B cell (primary cell): Measurements from ENCODE around the gene OSBP2. TPM values are rescaled to one million over a fixed set of nuclear protein-coding genes. Genes with fewer than 3 reads are reported as not detected.

Experiments
- ATAC-seq: fragments of 200-7000 bp; cut with Tn5 transposase; one replicate; pipeline ENCODE4 v1.10.0; 2021; ENCODE audit warnings: low read depth, mild to moderate bottlenecking, moderate number of reproducible peaks, moderate library complexity
- CTCF ChIA-PET: fragments of 350-600 bp; sonication (Branson Sonifier 250); formaldehyde crosslinking; loops from one replicate; lab custom pipeline; 2021; ENCODE audit warnings: antibody characterized with exemption, inconsistent platforms; lab: Charles Lee
- POLR2A ChIA-PET: fragments of 350-600 bp; sonication (Branson Sonifier 250); formaldehyde crosslinking; loops from one replicate; lab custom pipeline; 2021; ENCODE audit warnings: antibody characterized with exemption; lab: Charles Lee
- DNase-seq: peaks from one replicate; pipeline ENCODE4 v3.0.0; 2013
- H2AFZ ChIP-seq: 2 replicates; pipeline ENCODE4 v1.6.1; 2012; ENCODE audit warnings: mild to moderate bottlenecking, low read depth, low read length; ENCODE audit not compliant: insufficient read depth, poor library complexity, severe bottlenecking
- H3K27ac ChIP-seq, 2 donors: 1 replicate in 1 of 2; 2 replicates in 1 of 2; pipeline ENCODE4 v1.5.1; 2012 to 2013; ENCODE audit warnings: low read length in 2 of 2, mild to moderate bottlenecking in 2 of 2, moderate library complexity in 1 of 2
- H3K27me3 ChIP-seq, 4 experiments: fragments of 200-600 bp in 1 of 4; sonication (generic) in 1 of 4; replicated peaks in 1 of 4; 1 replicate in 2 of 4; 2 replicates in 2 of 4; pipeline versions ENCODE4 v1.6.1 to v1.7.0; 2013 to 2016; ENCODE audit warnings: low read length in 3 of 4, mild to moderate bottlenecking in 2 of 4, mixed read lengths in 1 of 4, moderate library complexity in 1 of 4; ENCODE audit not compliant: insufficient read depth in 4 of 4, control insufficient read depth in 3 of 4; ENCODE audit errors: control extremely low read depth in 1 of 4
- H3K36me3 ChIP-seq, 2 experiments: replicated peaks in 1 of 2; 1 replicate in 1 of 2; 2 replicates in 1 of 2; pipeline versions ENCODE4 v1.6.1 to v1.7.1; 2013; ENCODE audit warnings: low read length in 1 of 2; ENCODE audit not compliant: insufficient read depth in 2 of 2, control insufficient read depth in 1 of 2; ENCODE audit errors: control extremely low read depth in 1 of 2, extremely low read depth in 1 of 2
- H3K4me1 ChIP-seq, 2 donors: fragments of 200-600 bp in 1 of 2; sonication (generic) in 1 of 2; 1 replicate in 1 of 2; 2 replicates in 1 of 2; pipeline versions ENCODE4 v1.5.1 to v1.6.1; 2013 to 2017; ENCODE audit warnings: low read length in 2 of 2; ENCODE audit not compliant: control insufficient read depth in 2 of 2, insufficient read depth in 2 of 2
- H3K4me2 ChIP-seq: replicated peaks from 2 replicates; pipeline ENCODE3; 2012; ENCODE audit warnings: mild to moderate bottlenecking, low read depth, low read length; ENCODE audit not compliant: poor library complexity, severe bottlenecking
- H3K4me3 ChIP-seq, 5 experiments: fragments of 200-600 bp in 1 of 5; sonication (generic) in 1 of 5; 1 replicate in 3 of 5; 2 replicates in 2 of 5; pipeline versions ENCODE4 v1.5.1 to v1.7.0; 2011 to 2016; ENCODE audit warnings: low read length in 4 of 5, mild to moderate bottlenecking in 4 of 5, low read depth in 2 of 5, control low read depth in 1 of 5, moderate library complexity in 1 of 5; ENCODE audit not compliant: insufficient read depth in 1 of 5; ENCODE audit errors: control extremely low read depth in 1 of 5, extremely low read depth in 1 of 5
- H3K79me2 ChIP-seq: fragments of 200-600 bp; sonication (generic); one replicate; pipeline ENCODE4 v1.6.0; 2016; ENCODE audit warnings: low read length; ENCODE audit not compliant: control insufficient read depth, insufficient read depth
- H3K9ac ChIP-seq: fragments of 200-600 bp; sonication (generic); 2 replicates; pipeline ENCODE4 v1.6.1; 2017; ENCODE audit warnings: mild to moderate bottlenecking, low read length, moderate library complexity
- H3K9me3 ChIP-seq, 3 donors: one replicate each; pipeline versions ENCODE4 v1.6.1 to v1.7.1; 2013; ENCODE audit warnings: low read length in 2 of 3; ENCODE audit not compliant: control insufficient read depth in 2 of 3, insufficient read depth in 1 of 3; ENCODE audit errors: control extremely low read depth in 1 of 3
- H4K20me1 ChIP-seq: 2 replicates; pipeline ENCODE4 v1.6.0; 2012; ENCODE audit warnings: mild to moderate bottlenecking, low read length; ENCODE audit not compliant: insufficient read depth, control insufficient read depth, poor library complexity, severe bottlenecking
- H3K27ac Mint-ChIP-seq: one replicate; pipeline ENCODE4 v1.8.0; 2021; ENCODE audit warnings: mixed read lengths
- H3K27me3 Mint-ChIP-seq: one replicate; pipeline ENCODE4 v1.8.0; 2021; ENCODE audit warnings: mixed read lengths
- H3K4me1 Mint-ChIP-seq: one replicate; pipeline ENCODE4 v1.8.0; 2021; ENCODE audit warnings: mixed read lengths
- H3K4me3 Mint-ChIP-seq: one replicate; pipeline ENCODE4 v1.8.0; 2021; ENCODE audit warnings: mixed read lengths
- H3K9me3 Mint-ChIP-seq: one replicate; pipeline ENCODE4 v1.8.0; 2022; ENCODE audit warnings: mixed read lengths; ENCODE audit not compliant: insufficient read depth
- EZH2 ChIP-seq: IDR thresholded peaks from 2 replicates; pipeline ENCODE4 v1.6.1; 2012; ENCODE audit warnings: borderline replicate concordance, low read depth, mild to moderate bottlenecking, moderate library complexity, low read length; ENCODE audit not compliant: insufficient read depth, poor library complexity, severe bottlenecking
- WGBS: methylation state at CpG from one replicate; pipeline ENCODE4 v1.1.5; 2013; ENCODE audit warnings: missing lambda C conversion rate; ENCODE audit not compliant: insufficient coverage; 5-methylcytosine and 5-hydroxymethylcytosine counted together
- intact Hi-C: fragments of 100-400 bp; cut with micrococcal nuclease; formaldehyde crosslinking; loops from one replicate; pipeline ENCODE4 v1.10.0; 2022
- polyA plus RNA-seq: library from polyadenylated mRNA; depleted of rRNA; stranded (reverse); fragments of >200 nt; gene quantifications from 2 replicates; pipeline ENCODE4 v1.2.3, GENCODE V29; 2012
- total RNA-seq, 2 donors: library from RNA; stranded (reverse); fragments of 120-200 nt in 1 of 2; gene quantifications; 1 replicate in 1 of 2; 2 replicates in 1 of 2; pipeline versions ENCODE4 v1.2.3 to v1.2.4, GENCODE V29; 2013 to 2022
- TF ChIP-seq, protein P1 (sequence below): fragments of 200-600 bp; IDR thresholded peaks from one replicate; pipeline ENCODE4 v1.8.0; 2022; ENCODE audit warnings: antibody characterized with exemption, mild to moderate bottlenecking

OSBP2 gene
- total and polyA plus RNA-seq, 2 donors (not counting 1 experiment from before 2014, with no cell fraction given) = 0.10 to 1.0 TPM

- H3K4me1 ChIP-seq = no peaks in the 10 kb centered on the region
- no peaks in the 10 kb centered on the region for H3K9me3 ChIP-seq
- no peaks in the 10 kb centered on the region for H3K36me3 ChIP-seq
- H3K9me3 Mint-ChIP-seq = no peaks in the 10 kb centered on the region
- H2AFZ ChIP-seq = no peak overlapping the region
- CTCF ChIA-PET = interaction anchor here (1.3 kb wide), 1 partner anchor 11 kb away, joined by 3 read pairs; no protein-coding TSS in a partner anchor
- TF ChIP-seq, protein P1, sequence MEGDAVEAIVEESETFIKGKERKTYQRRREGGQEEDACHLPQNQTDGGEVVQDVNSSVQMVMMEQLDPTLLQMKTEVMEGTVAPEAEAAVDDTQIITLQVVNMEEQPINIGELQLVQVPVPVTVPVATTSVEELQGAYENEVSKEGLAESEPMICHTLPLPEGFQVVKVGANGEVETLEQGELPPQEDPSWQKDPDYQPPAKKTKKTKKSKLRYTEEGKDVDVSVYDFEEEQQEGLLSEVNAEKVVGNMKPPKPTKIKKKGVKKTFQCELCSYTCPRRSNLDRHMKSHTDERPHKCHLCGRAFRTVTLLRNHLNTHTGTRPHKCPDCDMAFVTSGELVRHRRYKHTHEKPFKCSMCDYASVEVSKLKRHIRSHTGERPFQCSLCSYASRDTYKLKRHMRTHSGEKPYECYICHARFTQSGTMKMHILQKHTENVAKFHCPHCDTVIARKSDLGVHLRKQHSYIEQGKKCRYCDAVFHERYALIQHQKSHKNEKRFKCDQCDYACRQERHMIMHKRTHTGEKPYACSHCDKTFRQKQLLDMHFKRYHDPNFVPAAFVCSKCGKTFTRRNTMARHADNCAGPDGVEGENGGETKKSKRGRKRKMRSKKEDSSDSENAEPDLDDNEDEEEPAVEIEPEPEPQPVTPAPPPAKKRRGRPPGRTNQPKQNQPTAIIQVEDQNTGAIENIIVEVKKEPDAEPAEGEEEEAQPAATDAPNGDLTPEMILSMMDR = no peak
- TF ChIP-seq EZH2 = no peak
- ATAC-seq (no peak), DNase-seq (no peak)
- no peaks in the 10 kb centered on the region for H3K4me1 Mint-ChIP-seq
- H3K79me2 ChIP-seq = no peaks in the 10 kb centered on the region
- no peak overlapping the region for H3K27ac Mint-ChIP-seq
- H3K27me3 ChIP-seq = no peaks in the 10 kb centered on the region
- H3K4me2 ChIP-seq = no peak overlapping the region
- H3K27me3 Mint-ChIP-seq = no peaks in the 10 kb centered on the region
- no peak overlapping the region for H3K4me3 Mint-ChIP-seq
- WGBS = 49% methylated on average over 6 of the region's 9 CpGs
- no peak overlapping the region for H3K4me3 ChIP-seq
- no peak overlapping the region for H3K27ac ChIP-seq
- intact Hi-C loops = no loop called here
- no peak overlapping the region for H3K9ac ChIP-seq
- POLR2A ChIA-PET = no interaction called here
- no peaks in the 10 kb centered on the region for H4K20me1 ChIP-seq
Measured at GRCh38 chr22:30876915-30877553, 182.4 kb downstream of the OSBP2 start.

DNA sequence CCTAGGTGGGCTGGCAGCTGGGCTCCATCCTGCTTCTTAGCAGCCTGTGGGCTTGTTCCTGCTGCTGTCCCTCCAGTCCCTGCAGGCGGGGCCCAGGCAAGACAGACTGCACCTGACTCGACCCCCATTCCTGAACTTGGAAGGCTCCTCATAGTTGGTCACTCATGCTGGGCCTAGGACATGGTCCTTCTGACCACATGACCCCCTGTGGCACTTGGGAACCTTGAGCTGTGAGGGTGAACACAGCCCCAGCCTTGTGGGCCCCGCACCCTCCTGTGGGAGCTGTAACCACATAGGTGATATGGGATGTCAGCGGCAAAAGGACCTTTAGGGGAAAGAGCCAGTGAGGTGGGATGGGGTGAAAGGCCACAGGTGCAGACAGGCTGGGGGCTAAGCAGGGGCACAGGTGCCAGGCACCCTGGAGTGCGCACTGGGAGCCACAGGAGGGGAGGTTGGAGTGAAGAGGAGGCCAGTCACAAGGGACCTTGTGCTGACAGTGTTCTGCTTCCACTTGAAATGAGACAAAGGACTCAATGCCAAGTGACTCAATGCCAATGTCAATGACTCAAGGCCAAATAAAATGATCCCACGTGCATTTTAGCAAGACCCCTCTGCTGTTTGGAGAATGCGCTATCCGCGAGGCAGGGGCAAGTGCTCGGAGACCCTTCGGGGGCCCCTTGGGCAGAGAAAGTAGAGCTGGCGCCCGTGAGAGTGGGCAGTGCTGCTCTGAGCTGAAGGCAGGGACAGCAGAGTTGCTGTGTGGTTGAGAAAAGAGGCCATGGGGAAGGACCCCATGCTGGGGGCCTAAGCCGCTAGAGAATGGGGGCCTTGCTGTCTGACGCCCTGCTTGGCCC is 183.2 kb downstream of the OSBP2 start:
- Histone ChIP-seq H3K36me3 (no peaks in the 10 kb centered on the region), H3K4me3 (no peak overlapping the region), H3K79me2 (no peaks in the 10 kb centered on the region), H3K4me1 (no peaks in the 10 kb centered on the region), H3K9ac (no peak overlapping the region), H4K20me1 (no peaks in the 10 kb centered on the region), H3K27me3 (no peaks in the 10 kb centered on the region), H3K9me3 (no peaks in the 10 kb centered on the region), H3K4me2 (no peak overlapping the region), H2AFZ (no peak overlapping the region), H3K27ac (no peak overlapping the region)
- Mint-ChIP-seq H3K27me3 (no peaks in the 10 kb centered on the region), H3K4me3 (no peak overlapping the region), H3K4me1 (no peaks in the 10 kb centered on the region), H3K9me3 (no peaks in the 10 kb centered on the region), H3K27ac (no peak overlapping the region)
- no peak for ATAC-seq
- CTCF ChIA-PET = interaction anchor here (1.3 kb wide), 1 partner anchor 10 kb away, joined by 3 read pairs; no protein-coding TSS in a partner anchor
- no peak for TF ChIP-seq EZH2
- TF ChIP-seq, protein P1 = no peak
- POLR2A ChIA-PET = no interaction called here
- 90% methylated on average over 15 of the region's 15 CpGs for WGBS
- intact Hi-C loops = no loop called here
- DNase-seq = no peak
